ACC112 (cell line): ENCODE results near the gene RUVBL2.

Experiments
- H2AFZ ChIP-seq: fragments of 200-600 bp; sonication (generic); one replicate; pipeline ENCODE4 v1.6.0; 2017; ENCODE audit warnings: antibody characterized with exemption, low read length; ENCODE audit not compliant: unreplicated experiment
- H3K27ac ChIP-seq: fragments of 200-600 bp; sonication (generic); 2 replicates; pipeline ENCODE4 v1.5.1; 2014; ENCODE audit warnings: low read depth, mild to moderate bottlenecking, antibody characterized with exemption, low read length, moderate library complexity
- H3K27me3 ChIP-seq: fragments of 200-600 bp; sonication (generic); 2 replicates; pipeline ENCODE4 v1.6.1; 2014; ENCODE audit warnings: mild to moderate bottlenecking, antibody characterized with exemption, low read length, moderate library complexity, mixed read lengths; ENCODE audit not compliant: insufficient read depth
- H3K36me3 ChIP-seq: fragments of 200-600 bp; sonication (generic); 2 replicates; pipeline ENCODE4 v1.6.1; 2016; ENCODE audit warnings: mild to moderate bottlenecking, antibody characterized with exemption, low read length, moderate library complexity, mixed read lengths; ENCODE audit not compliant: insufficient read depth
- H3K4me1 ChIP-seq: fragments of 200-600 bp; sonication (generic); one replicate; pipeline ENCODE4 v1.6.1; 2016; ENCODE audit warnings: low read length, mixed read lengths; ENCODE audit not compliant: insufficient read depth, unreplicated experiment, control insufficient read depth
- H3K4me3 ChIP-seq: fragments of 200-600 bp; sonication (generic); 2 replicates; pipeline ENCODE4 v1.5.1; 2014; ENCODE audit warnings: mild to moderate bottlenecking, low read depth, low read length
- H3K79me2 ChIP-seq: fragments of 200-600 bp; sonication (generic); one replicate; pipeline ENCODE4 v1.6.0; 2016; ENCODE audit warnings: low read length; ENCODE audit not compliant: control insufficient read depth, unreplicated experiment, insufficient read depth

The RUVBL2 gene

GRCh38 chr19:48954595-48955307 is 38.9 kb upstream of the RUVBL2 start, which contains the start of gene BAX:
Gene BAX, plus strand, starts transcription at chr19:48954875. Its CDS starts 54 bp downstream, at chr19:48954929.
- 0 out of 2 replicates have a peak, but pooled peaks cover 5% of the 10 kb centered on the region for H3K36me3 ChIP-seq
- peak within 1 kb of the TSS; percentile 84 for H3K4me3 ChIP-seq
- H3K79me2 ChIP-seq = peaks cover 15% of the 10 kb centered on the region
- H2AFZ ChIP-seq = peak within 1 kb of the TSS; percentile 80
- H3K27ac ChIP-seq = peak within 1 kb of the TSS; percentile 76
- peaks cover 3% of the 10 kb centered on the region for H3K4me1 ChIP-seq
- H3K27me3 ChIP-seq = no peaks in the 10 kb centered on the region

GRCh38 chr19:48955308-48955958 is 38.3 kb upstream of the RUVBL2 start:
- H3K4me3 ChIP-seq = peak overlapping the region; percentile 84
- H3K27ac ChIP-seq = peak overlapping the region; percentile 76
- H2AFZ ChIP-seq = no peak overlapping the region
- 0 out of 2 replicates have a peak, but pooled peaks cover 5% of the 10 kb centered on the region for H3K36me3 ChIP-seq
- peaks cover 15% of the 10 kb centered on the region for H3K79me2 ChIP-seq
- peaks cover 3% of the 10 kb centered on the region for H3K4me1 ChIP-seq
- H3K27me3 ChIP-seq = no peaks in the 10 kb centered on the region

GRCh38 chr19:48958006-48958405 is 35.7 kb upstream of the RUVBL2 start:
- peaks cover 7% of the 10 kb centered on the region for H3K4me1 ChIP-seq
- 0 out of 2 replicates have a peak, but pooled peaks cover 5% of the 10 kb centered on the region for H3K36me3 ChIP-seq
- H3K27me3 ChIP-seq = no peaks in the 10 kb centered on the region
- H2AFZ ChIP-seq = no peak overlapping the region
- H3K79me2 ChIP-seq = peaks cover 15% of the 10 kb centered on the region
- H3K4me3 ChIP-seq = no peak overlapping the region
- H3K27ac ChIP-seq = no peak overlapping the region

GRCh38 chr19:48959341-48960239 is 34.1 kb upstream of the RUVBL2 start:
- H2AFZ ChIP-seq = no peak overlapping the region
- 0 out of 2 replicates have a peak, but pooled peaks cover 5% of the 10 kb centered on the region for H3K36me3 ChIP-seq
- peaks cover 15% of the 10 kb centered on the region for H3K79me2 ChIP-seq
- H3K4me3 ChIP-seq = no peak overlapping the region
- H3K27ac ChIP-seq = no peak overlapping the region
- H3K27me3 ChIP-seq = no peaks in the 10 kb centered on the region
- peaks cover 22% of the 10 kb centered on the region for H3K4me1 ChIP-seq

GRCh38 chr19:48961051-48961649 is 32.5 kb upstream of the RUVBL2 start:
- H3K27me3 ChIP-seq = no peaks in the 10 kb centered on the region
- H3K4me1 ChIP-seq = peaks cover 21% of the 10 kb centered on the region
- no peak overlapping the region for H3K27ac ChIP-seq
- H3K4me3 ChIP-seq = no peak overlapping the region
- peaks cover 12% of the 10 kb centered on the region for H3K79me2 ChIP-seq
- H3K36me3 ChIP-seq = peaks cover 13% of the 10 kb centered on the region
- no peak overlapping the region for H2AFZ ChIP-seq

- Histone ChIP-seq H3K27ac (no peak overlapping the region), H3K4me1 (peaks cover 21% of the 10 kb centered on the region), H3K36me3 (peaks cover 16% of the 10 kb centered on the region), H3K4me3 (no peak overlapping the region), H2AFZ (no peak overlapping the region), H3K27me3 (no peaks in the 10 kb centered on the region), H3K79me2 (peaks cover 15% of the 10 kb centered on the region)
Measured at GRCh38 chr19:48961673-48962028, 32.0 kb upstream of the RUVBL2 start.

- H3K4me3 ChIP-seq = no peak overlapping the region
- H3K4me1 ChIP-seq = peaks cover 21% of the 10 kb centered on the region
- H3K27ac ChIP-seq = peak overlapping the region; percentile 85
- peaks cover 19% of the 10 kb centered on the region for H3K79me2 ChIP-seq
- peaks cover 19% of the 10 kb centered on the region for H3K36me3 ChIP-seq
- no peaks in the 10 kb centered on the region for H3K27me3 ChIP-seq
- no peak overlapping the region for H2AFZ ChIP-seq
Measured at GRCh38 chr19:48962029-48962848, 31.4 kb upstream of the RUVBL2 start.

- Histone ChIP-seq H3K36me3 (peaks cover 16% of the 10 kb centered on the region), H3K79me2 (peaks cover 19% of the 10 kb centered on the region), H3K27me3 (no peaks in the 10 kb centered on the region), H3K27ac (peak overlapping the region; percentile 85), H3K4me3 (no peak overlapping the region), H2AFZ (no peak overlapping the region), H3K4me1 (peaks cover 21% of the 10 kb centered on the region)
Measured at GRCh38 chr19:48962849-48963165, 30.9 kb upstream of the RUVBL2 start.

GRCh38 chr19:48963371-48964204 is 30.1 kb upstream of the RUVBL2 start:
- Histone ChIP-seq H3K79me2 (peaks cover 19% of the 10 kb centered on the region), H2AFZ (no peak overlapping the region), H3K36me3 (peaks cover 16% of the 10 kb centered on the region), H3K27me3 (no peaks in the 10 kb centered on the region), H3K4me1 (peaks cover 21% of the 10 kb centered on the region), H3K4me3 (peak overlapping the region; percentile 62), H3K27ac (peak overlapping the region; percentile 85)
